Stimulated activated CD4-positive, alpha-beta T cell treated with anti-CD3 and anti-CD28 coated beads, Interleukin-12 subunit alpha, Interleukin-12 subunit beta, amount 100 ng/mL, for 48 hours (primary cell): ENCODE measurements around the gene DGKQ.
"Not testable (repeated sequence)": the region's sequence is repeated elsewhere in the genome, so short reads cannot be mapped to it uniquely, and the experiment has no call there.

Experiments used
- DNase-seq, 3 donors: peaks; one replicate each; pipeline ENCODE4 v3.0.0-alpha.2; 2020; ENCODE audit warnings: low read depth in 2 of 3, low spot score in 1 of 3

The DGKQ gene

DNA sequence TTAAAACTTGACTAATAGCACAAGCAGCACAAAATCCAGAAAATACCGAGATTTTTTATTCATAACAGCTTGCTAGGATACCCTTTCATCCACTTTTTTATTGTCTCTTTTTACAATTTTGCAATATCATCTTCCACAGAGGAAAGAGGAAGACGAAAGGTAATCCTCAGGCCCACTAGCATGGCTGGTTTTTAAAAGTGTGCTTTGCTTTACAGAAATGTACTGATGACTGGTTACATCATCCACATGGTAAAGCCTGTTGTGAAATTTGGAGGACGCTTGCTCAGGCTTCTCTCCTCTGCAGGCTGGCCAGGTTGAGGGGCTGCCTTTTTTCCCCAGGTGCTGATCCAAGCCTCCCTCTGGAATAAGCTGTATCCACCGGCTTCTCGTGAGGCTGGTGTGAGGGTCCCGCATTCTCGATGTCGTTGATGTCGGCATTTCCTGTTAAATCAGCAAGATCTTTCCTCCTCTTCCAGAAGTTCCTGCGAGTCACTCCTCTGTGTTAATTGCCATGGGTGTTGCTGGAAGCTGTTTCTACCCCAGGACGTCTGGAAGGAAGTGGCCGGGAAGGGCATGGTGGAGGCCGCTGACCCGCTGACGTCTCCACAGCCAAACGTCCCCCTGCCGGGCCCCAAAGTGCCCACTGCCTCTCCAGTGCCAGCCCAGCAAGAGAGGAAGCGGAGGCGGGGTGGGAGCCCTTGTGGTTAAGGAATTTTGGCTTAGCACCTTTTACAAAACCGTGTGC is 5.8 kb upstream of the DGKQ start:
- no peak for DNase-seq

DNA sequence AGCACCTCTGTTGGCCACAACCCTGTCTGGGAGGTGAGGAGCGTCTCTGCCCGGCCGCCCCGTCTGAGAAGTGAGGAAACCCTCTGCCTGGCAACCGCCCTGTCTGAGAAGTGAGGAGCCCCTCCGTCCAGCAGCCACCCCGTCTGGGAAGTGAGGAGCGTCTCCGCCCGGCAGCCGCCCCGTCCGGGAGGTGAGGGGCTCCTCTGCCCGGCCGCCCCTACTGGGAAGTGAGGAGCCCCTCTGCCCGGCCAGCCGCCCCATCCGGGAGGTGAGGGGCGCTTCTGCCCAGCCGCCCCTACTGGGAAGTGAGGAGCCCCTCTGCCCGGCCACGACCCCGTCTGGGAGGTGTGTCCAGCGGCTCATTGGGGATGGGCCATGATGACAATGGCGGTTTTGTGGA is 2.6 kb upstream of the DGKQ start:
- DNase-seq = not testable (repeated sequence)

DNA sequence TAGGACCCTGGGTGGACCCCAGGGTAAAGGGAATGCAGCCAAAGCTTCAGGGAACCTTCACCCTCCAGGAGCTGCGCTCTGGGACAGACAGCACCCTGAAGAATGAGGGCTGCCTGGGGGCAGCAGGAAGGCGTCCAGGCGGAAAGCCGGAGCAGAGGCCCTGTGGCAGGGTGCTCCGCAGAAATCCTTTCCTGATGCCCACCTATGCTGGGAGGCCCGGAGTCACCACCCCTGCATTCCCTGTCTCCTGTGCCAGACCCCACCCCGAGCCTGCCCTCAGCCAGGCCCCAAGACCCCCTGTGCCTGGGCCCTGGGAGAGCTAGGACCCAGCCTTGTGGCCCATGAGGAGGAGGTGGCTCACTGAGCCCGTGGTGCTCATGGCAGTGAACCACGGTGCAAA is 1.3 kb upstream of the DGKQ start:
- DNase-seq = no peak

DNA sequence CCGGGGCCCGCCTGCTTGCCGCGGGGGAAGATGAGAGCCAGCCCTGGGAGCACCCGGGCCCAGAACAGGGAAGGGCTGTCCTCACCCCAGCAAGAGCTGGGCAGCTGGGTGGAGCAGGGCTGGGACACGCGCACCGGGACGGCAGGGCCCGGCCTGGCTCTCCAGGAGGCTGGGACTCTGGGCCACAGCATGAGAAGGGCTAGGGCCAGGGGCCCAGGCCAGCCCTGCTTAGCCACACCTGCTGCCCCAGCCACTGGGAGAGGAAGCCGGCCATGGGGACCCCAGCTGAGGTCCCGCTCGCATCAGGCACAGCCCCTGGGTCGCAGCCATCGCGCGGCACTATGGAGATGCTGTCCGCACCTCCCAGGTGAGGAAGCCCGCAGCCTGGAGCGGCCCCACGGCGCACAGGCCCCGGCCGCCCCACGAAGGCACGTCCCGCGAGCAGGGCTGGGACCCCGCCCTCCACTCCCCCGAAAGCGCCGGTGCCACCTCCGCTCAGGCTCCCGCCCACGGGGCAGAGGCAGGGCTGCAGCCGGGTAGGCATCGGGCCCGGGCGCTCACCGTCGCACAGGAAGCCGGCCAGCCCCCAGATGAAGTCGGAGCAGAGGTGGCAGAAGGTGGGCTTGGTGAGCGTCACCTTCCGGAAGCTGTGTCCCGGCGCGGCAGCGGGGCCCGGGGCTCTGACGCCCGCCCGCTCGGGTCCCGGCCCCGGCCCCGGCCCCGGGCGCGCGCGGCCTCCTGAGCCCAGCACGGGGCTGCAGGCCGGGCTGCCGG is 531 bp downstream of the DGKQ start:
- DNase-seq = peak in 1 of 3 donors; percentile 30

DNA sequence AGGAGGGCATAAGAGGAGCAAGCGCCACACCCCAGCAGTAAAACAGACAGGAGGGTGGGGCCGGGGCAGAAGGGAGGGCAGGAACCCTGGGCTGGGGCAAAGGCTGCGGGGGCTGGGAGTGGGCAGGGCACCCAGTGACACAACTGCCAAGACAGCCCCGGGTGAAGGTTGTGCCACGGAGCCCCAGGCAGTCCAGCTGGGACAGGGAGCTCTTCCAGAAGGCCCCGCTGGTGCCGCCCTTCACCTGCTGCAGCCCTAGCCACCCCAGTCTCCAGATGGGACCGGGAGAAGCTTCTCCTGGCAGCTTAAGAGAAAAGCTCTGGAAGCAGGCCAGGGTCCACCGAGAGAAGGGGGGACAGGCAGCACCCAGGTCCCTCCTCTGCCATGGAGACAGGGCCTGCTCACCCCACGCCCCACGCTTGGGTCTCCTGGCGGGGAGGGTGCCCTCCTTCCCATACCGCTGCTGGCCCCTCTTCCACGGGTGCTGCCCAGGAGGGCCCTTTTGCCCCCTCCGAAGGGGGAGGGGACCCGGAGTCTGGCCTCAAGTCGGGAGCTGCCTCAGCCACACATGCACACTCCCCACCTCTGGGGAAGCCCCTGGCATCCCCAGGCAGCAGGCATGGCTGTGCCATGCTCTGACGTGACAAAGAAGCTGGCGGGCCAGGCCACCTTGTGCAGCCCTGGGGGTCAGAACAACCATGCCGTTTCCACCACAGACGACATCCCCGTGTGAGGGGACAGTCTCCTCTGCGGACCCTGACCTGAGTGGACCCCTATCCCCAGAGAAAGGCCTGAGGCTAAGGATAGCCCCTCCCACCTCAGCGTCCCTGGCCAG is 1.5 kb downstream of the DGKQ start:
- DNase-seq = no peak

DNA sequence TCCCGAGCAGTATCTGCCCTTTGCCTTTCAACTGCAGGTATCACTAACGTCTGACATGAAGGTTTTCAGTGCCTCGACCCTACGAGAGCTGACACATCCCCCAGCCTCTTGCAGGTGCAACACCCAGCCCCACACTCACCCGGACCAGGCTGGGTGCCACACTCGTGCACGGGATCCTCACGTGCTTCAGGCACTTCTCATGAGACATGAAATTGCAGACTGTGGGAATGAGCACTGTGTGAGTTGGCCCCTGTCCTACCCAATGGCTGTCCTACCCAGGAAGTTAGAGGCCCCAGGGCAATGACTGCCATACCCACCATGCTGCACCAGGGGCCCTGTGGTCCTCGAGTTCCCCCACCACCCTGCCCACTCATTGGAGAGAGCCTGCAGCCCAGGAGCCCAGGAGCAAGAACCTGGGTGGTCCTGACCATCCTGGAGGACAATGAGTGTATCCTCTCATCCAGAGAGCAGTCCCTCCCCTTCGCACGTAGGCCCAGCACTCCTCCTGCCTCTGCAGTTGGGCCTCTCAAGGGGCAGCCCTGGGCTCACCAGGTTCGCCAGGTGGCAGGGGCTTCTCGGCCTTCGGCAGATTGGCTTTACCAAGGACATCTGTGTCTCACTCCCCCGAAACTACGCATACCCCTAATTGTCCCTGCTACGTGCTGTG is 2.4 kb downstream of the DGKQ start:
- no peak for DNase-seq

DNA sequence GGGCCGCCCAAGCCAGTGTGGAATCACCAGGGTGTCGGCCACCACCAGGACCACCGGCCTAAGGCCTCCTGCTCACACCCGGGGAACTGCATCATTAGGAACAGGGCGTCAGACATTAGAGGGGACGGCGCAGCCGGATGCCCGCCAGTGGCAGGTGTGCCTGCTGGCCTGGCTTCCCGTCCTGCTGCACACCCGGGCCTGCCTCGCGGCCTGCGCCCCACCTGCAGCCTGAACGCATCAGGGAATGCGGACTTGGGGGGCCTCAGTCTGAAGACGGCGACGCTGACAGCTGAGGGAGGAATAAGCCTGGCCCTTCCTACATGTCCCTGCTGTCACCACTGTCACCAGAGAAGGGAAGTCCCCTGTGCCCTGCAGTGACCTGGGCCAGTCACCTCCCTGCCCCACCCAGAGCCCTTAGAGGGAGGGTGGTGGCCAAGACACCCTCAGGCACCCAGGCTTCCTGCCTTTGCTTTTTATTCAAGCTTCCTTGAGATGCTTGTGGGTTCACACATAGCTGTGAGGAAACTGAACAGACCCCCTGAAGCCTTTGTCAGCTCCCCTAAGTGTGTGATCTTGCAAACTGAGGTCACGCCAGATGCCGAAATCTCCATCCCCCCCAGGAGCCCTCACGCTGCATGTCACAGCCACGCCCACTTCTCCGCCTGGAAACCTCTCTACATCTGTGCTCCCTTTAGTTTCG is 3.2 kb downstream of the DGKQ start:
- DNase-seq = no peak

DNA sequence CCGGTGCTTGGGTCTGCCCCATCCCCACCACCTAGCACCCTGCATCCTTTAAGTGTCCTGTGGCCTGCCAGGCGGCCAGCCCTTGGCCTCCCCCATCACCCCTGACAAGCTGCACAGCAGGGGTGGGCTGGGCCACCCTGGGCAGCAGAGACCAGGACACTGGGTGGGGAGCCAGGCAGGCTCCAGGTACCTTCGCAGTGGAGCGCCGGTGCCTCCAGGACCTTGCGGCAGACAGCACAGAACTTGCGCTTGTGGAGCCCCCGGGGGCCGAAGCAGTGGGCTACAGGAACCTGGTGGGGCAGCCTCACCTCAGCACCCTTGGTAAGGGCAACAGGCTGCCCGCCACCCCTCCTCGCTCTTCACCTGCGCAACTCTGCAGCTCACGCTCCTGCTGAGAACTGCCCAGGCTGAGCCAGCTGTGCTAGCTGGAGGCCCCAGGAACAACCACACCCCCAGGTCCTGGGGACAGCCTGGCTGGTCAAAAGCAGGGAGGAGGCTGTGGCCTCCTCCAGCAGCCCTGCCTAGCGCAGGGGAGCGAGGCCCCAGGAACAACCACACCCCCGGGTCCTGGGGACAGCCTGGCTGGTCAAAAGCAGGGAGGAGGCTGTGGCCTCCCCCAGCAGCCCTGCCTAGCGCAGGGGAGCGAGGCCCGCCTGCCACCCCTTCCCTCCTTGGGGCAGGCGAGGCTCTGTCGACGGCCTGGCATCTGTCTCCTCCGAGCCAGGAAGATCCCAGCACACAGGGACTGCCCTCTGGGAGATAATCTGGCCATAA is 4.6 kb downstream of the DGKQ start:
- DNase-seq = no peak

DNA sequence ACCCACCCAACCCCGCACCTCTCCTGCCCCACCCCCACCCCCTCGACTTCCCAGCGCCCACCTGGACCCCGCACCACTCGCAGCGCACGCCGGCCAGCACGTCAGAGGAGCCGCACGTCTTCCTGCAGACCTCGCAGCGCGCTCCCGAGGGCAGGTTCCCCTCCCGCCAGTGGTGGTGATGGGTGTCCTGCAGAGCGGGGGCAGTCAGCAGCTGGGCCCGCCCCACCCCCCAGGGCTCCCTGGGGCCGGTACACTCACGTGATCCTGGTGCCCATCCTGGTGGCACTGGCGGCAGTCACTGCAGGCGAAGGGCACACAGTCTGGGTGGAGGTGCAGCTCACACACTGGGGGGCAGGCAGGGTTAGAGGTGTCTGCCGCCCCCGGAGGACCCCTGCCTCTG is 5.1 kb downstream of the DGKQ start:
- no peak for DNase-seq

DNA sequence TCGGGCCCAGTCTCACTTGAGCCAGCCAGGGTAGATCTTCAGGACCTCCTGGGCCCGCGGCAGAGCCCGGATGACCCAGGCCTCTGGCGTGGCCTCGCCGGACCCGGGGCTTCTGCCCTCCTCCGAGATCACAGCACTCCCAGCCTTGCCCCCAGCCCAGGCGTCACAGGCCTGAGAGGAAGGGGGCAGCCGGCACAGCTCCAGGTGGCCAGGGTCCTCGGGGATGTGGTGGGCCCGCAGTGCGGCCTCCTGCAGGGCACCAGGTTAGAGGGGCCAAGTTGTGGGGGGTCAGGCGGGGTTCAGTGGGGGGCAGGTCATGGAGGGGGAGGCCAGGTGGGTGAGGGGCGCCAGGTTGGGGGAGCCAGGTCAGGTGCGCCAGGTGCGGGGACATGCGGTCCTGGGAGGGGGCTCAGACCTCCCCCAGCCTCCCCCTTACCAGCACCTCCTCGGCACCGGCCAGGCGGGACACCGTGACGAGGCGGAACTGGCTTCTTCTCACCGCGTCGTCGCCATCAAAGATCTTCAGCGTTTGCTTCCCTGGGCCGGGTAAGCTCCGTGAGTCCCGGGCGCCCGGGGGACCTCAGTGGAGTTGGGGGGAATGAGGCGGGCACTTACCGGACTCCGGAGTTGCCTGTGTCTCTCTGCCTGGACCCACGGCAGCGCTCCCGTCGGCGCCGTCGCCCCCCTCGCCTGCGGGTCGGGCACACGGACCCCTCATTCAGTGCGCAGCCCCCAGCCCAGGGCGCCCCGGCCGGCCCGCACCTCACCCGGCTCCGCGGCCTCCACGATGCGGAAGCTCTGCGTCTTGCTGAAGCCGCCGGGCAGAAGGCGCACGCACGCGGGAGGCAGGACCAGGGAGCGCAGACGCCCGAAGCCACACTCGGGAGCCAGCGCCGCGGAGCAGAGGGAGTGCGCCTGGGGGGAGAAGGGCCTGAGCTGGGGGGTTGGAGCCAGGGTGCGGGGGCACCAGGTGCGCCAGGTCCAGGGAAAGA is 6.0 kb downstream of the DGKQ start:
- DNase-seq = no peak

DNA sequence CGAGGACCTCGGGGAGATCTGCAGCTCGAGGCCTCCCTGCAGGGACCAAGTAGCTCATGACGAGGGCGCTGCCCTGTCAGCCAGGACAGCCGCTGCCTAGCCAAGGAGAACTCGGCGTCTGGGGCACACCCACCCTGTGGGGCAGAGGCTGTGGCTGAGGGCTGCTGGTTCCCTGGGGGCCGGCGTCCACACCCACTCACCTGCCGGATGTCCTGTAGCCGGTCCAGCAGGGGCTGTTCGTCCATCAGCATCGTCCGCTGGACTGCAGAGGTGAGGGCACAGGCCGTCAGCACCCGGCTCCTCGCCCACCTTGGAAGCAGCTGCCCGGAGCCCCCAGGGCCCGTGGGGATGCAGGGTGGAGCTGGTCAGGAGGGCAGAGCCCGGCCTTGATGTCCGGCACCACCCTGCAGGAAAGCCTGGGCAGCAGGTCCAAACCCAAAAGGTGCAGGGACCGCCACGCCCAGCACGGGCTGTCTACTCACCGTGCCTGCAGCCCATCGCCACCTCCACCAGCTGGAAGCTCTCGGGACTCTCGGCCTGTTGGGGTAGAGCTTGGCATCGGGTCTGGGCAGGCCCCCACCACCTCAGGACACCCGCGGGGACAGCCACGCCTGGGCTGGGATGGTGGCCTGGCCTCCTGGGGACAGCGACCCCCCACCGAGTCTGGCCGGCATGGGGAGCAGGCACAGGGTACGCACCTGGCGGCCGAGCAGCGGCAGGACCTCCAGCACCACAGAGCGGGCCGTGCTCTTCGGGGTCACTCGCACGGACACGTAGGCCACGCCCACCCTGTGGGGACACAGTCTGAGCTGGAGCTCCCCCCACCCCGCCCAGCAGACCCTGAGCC is 6.9 kb downstream of the DGKQ start:
- DNase-seq = no peak

DNA sequence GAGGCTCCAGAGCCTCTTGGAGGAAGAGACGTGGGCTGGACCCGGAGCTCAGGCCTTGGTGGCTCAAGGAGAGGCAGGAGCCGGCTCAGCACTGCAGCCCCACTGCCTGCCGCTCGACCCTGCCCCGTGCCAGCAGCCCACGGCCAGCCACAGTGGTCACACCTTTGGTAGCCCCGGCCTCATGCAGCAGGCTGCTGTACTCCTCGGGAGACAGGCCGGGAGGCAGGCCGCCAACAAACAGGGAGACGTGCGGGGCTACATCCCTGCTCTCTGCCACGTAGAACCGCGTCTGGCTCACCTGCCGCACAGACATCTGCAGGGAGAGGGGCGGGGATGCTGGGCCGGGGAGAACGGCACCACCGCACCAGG is 7.6 kb downstream of the DGKQ start:
- no peak for DNase-seq

DNA sequence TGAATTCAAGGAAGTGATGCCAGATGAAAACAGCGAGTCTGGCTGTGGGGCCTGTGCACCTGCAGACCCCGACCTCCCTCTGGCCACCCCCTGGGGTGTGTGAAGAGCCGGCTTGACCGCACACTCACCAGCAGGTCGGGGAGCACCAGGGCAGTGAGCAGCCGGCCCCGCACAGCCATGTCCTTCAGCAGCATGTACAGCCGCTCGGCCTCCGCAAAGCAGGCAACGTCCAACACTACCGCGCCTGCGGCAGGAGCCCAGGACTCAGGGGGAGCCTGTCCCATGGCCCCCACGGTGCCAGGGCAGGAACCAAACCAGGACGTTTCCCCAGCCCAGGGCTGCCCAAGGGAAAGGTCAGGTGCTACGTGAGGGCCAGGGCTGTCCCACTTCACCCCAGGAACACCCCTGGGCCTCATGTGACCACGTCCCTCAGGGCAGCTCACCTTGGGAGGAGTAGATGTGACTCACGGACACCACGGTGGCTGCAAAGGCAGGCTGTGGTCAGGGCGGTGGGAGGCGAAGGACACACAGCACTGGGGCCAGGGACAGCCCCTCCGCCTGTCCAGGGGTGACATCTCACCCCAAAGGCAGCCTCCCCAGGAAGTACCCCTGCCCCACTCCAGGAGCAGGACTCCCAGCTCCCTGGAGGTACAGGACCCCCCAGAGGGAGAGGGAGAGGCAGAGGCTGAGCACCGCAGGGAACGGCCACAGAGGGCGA is 8.2 kb downstream of the DGKQ start:
- DNase-seq = no peak

DNA sequence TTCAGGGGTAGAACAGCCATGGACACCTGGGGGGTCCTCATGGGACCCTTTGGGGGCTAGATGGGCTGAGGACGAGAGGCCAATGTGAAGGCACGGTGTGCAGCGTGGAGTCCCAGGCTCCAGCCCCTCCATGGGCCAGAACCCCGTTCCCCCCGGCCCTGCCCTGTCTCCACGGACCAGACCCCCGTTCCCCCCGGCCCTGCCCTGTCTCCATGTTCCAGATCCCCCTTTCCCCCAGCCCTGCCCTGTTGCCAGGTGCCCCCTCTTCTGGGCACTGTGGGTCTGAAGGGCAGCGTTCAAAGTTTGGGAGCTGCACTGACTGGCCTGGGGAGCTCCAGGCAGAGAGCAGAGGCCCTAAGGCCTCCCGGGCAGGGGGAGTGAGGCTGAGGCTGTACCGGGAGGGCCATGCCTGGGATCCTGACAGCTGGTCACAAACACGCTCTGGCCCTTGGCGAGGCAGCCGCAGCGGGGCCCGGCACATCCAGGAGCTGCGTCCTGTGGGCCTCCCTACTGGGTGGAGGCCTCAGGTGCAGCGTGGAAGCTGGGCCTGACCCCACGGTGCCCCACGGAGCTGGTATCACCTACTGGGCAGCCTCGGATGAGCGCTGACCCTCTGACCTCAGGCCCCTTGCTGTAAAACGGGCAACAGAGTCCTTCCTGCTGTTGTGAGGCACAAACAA is 8.9 kb downstream of the DGKQ start:
- DNase-seq = no peak

DNA sequence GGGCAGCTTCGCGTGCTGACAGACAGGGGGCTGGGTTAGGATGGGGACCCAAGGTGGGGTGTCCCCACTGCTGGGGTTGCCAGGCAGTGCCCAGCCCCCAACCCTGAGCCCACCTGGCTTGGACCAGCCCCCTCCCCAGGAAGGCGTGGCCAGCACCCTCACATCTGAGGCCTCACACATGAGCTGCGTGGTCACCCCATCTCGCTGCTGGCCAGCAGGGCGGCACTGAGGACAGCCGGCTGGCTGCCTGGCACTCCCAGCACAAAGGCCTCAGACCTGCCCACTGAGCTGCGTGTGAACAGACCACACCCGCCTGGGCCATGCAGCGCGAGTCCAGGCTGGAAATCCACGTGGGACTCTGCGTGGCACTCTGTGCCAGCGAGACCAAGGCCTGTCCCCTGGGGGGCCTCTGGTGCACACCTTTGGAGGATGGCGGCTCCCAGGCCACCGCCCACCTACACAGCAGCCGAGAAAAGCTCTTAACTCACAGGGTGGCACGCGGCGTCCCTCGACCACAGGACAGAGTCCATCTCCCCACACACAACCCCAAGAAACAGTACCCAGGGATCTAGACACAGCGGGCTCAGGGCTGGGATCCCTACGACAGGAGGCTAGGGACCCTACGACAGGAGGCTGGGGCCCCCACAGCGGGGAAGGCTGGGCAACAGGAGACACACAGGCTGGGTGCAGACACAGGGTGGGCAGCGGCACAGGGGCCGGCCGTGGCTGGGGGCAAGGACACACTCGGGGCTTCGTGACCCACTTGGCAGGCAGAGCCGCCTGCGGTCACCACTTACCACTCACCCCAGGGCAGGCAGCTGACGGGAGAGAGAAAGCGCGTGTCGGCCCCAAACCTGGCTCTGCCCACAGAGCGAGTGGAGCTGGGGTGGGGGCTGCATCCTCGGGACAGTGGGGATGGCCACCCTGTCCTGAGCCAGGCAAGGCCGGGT is 9.8 kb downstream of the DGKQ start:
- DNase-seq = no peak
